Stimulated activated CD8-positive, alpha-beta memory T cell treated with anti-CD3 and anti-CD28 coated beads, Interleukin-15, amount 100 ng/mL, for 24 hours (primary cell): ENCODE measurements around the gene NFKBIE.
A peak's percentile ranks its signal among the peaks of the same experiment; 100 is the strongest.
"Not testable (repeated sequence)": the region's sequence is repeated elsewhere in the genome, so short reads cannot be mapped to it uniquely, and the experiment has no call there.

Experiments
- DNase-seq: peaks from one replicate; pipeline ENCODE4 v3.0.0-alpha.2; 2020; ENCODE audit warnings: low read depth

The NFKBIE gene, protein sequence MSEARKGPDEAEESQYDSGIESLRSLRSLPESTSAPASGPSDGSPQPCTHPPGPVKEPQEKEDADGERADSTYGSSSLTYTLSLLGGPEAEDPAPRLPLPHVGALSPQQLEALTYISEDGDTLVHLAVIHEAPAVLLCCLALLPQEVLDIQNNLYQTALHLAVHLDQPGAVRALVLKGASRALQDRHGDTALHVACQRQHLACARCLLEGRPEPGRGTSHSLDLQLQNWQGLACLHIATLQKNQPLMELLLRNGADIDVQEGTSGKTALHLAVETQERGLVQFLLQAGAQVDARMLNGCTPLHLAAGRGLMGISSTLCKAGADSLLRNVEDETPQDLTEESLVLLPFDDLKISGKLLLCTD

DNA sequence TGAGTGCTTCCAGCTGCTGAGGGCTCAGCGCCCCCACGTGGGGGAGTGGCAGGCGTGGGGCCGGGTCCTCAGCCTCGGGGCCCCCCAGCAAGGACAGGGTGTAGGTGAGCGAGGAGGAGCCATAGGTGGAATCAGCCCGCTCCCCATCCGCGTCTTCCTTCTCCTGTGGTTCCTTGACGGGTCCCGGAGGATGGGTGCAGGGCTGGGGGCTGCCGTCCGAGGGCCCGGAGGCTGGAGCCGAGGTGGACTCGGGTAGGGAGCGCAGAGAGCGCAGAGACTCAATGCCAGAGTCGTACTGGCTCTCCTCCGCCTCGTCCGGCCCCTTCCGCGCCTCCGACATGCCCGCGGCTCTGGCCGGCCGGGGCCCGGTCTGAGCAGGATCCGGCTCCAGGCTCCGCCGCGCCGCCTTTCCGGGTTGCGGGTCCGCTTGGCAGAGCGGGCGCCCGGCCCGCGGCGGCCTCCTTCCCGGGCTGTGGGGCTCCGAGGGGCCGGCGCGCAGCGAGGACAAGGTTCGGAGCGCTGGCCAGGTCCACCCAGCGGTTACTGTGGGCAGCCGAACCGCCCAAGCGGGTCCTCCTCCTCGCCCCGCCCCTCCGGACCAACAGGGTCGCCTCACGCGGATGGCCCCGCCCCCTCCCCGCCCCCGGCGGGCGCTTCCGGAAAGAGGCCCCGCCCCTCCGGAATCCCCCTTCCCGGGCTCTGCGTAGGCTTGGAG lies at the start of gene NFKBIE:
Gene NFKBIE (minus strand): TSS at position 545 of the 715 bp plus-strand sequence. CDS start 205 bp downstream, at position 340.
- DNase-seq: peak; percentile 97

DNA sequence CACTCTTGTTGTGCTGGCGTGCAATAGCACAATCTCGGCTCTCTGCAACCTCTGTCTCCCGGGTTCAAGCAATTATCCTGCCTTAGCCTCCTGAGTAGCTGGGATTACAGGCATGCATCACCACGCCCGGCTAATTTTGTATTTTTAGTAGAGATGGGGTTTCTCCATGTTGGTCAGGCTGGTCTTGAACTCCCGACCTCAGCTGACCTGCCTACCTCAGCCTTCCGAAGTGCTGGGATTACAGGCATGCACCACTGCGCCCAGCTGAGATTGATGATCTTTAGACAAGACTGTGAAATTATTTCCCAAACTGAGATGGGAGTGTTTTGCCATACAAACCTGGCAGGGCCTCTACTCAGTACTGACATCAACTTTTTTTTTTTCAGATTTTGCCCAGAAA lies 49.3 kb upstream of the NFKBIE start:
- DNase-seq: not testable (repeated sequence)

DNA sequence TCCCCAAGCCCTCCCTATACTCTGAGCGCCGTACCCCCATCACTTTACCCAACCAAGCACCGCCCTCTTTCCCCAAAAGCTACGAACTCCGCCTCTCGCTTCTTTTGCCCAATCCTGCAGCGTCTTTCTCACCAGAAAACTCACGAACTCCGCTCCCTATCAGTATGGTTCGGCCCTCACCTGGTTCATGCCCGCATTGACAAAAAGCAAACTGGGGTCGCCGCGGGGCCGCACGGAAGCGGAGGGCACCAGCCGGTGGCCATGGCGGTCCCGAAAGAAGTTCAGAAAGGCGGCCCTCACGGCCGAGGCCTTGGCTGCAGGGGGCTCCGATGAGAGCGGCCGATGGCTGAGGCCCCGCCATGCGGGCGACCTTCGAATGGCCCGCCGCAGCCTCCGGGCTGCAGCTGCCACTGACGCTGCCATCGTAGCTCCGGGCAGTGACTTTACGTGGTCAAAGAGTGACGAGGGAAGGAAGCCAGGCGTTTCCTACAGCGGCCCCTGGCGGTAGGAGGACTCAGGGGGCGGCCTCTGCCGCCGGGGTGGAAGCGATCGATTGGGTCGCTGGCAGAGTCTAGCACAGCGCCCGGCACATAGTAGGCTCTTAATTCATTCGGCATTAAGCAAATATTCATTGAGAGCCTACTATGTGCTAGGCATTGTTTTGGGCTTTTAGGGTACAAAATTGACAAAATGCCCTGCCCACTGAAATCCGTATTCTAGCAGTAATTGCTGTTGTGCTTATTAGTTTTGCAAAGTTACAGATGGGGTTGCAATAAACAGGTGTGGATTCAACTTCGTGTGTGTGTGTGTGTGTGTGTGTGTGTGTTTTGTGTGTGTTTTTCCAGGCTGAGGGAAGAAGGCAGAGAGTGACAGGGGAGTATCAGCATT lies 47.8 kb upstream of the NFKBIE start, which contains the start of gene AARS2:
Gene AARS2 (minus strand): TSS at position 447 of the 888 bp plus-strand sequence. CDS start 24 bp downstream, at position 423.
- peak; percentile 95 for DNase-seq

DNA sequence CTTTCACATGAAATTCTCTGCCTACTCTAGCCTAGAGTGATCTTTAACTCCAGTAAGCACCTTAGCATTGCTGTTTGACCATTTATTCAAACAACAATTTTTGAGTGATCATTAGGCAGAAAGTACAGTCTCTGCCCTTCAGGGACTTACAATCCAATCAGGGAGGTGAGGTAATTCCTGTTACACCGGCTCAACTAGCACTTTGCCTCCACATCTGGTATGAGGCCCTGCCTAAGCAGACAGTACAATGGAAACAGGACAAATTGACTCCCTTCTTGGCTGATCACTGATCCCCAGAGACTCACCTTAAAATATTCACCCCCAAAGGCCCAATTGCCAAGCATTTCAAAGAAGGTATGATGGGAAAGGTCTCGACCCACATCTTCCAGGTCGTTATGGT lies 46.4 kb upstream of the NFKBIE start:
- DNase-seq: no peak

DNA sequence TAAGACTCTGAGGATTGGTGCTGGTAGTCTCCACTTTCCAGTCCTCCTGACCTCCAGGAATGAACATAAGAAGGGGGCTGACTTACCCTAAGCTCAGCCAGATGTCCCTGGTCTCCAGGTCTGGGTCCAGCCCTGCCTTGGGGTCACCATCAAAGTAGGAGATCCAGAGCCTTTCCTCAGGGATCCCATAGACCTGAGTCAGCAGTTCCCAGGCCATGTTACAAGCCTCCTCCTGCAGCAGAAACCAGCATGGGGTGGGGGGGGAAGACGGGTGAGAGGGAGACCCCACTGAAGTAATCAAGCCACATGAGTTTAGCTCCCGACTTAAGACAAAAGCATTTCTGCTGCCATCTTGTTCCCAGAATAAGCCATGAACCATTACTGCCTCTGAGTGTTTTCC lies 46.0 kb upstream of the NFKBIE start:
- no peak for DNase-seq

DNA sequence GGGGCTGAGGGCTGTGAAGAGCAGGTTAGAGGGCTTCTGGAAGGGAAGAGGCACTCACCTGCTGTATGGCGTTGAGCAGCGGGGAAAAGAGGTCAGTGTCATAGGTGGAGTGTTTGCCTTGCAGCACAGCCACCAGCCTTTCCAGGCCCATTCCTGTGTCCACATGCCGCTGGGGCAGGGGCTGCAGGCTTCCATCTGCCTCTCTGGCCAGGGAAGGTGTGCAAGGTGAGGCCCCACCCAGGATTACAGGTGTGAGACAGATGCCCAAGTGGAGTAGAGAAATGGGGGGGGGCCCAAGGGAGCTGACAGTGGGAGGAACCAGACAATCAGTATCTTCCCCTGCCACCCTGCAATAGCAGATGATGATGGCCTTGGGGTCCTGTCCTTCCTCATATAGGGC lies 44.9 kb upstream of the NFKBIE start:
- no peak for DNase-seq

DNA sequence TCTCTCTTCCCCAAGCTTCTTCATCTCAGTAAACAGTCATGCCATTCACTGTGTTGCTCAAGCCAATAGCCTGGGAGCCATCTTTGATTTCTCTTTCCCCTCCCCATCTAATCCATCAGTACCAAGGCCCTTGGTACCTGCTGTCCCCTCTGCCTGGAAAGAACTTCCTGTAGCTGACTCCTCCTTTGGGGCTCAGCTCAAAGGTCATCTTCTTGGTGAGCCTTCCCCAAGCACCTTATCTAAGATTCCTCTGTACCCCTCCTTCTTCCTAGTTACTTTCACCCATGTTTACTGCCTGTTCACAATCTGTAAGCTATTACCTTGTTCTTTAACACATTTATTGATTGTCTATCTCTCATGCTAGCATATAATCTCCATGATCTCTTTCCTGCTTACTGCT lies 44.3 kb upstream of the NFKBIE start:
- DNase-seq: no peak

DNA sequence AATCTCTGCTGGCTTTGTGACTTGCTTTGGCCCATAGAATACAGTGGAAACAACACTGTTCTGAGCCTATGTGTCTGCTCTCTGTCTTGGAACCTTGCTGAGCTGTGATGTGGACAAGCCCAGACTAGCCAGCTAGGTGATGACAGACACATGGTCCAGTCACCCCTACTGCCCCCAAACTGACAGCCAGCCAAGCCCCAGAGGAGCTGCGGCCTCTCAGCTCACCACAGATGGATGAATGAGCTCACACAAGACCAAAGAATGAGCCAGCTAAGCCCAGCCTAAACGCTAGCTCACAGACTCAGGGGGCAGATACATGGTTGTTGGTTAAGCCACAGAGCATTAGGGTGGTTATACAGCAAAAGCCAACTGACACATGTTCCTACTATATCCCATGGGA lies 43.7 kb upstream of the NFKBIE start:
- no peak for DNase-seq

DNA sequence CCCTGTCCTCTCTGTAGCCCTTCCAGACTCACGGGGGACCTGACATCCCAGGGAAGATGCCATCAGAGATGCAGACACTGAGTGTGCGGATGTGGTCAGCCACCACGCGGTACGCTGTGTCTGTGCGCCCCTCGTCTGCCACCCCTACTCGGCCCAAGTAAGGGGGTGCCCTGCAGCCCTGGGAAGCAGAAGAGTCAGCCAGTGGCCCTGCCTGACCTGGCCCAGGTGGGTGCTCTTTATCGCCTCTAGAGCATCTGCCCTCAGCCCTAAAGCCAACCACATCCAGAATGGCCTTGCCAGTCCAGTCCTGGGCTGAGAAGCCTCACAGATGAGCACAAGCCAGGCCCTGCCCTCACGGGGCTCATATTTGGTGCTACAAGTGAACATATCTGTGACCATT lies 41.9 kb upstream of the NFKBIE start:
- DNase-seq: no peak

DNA sequence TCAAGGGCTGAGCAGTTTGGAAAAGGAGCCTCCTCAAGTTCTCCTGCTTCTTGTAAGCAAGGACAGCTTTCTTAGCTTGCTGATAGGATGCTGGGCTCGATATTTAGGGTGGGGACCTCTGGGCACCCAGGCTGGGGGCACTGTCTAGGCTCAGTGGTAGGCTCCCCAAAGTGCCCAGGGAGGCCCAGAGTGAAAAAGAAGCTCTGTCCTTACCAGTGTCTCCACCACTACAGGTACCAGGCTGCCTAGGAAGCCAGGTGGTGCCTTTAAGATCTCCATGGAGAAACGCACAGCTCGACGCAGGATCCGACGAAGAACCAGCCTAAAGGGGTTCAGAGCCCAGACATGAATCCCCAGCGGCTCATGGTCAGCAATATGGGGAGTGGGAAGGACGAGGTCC lies 41.4 kb upstream of the NFKBIE start:
- DNase-seq: no peak

DNA sequence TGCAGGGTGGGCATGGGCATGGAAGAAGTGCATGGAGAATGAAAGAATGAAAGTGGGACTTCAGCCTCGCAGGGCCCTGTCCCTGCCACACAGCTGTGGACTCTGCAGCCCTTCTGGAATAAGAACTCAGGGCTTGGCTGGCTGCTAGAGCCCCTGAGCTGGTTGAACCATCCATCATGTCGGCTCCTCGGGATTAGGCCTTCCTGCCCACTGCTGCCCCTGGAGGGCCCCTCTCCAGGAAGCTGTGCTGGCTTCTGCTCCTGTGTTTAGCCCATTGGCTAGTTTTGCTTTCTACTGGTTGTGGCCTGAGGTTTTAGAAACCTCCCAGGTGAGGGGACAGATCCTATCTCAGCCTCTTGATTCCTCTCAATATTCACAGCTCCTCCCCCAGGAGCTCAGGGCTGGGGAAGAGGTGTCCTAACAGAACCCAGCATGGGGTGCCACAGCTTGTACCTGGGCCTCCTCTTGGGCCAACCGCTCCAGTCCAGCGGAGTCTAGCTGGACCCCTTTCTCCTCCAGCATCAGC lies 39.9 kb upstream of the NFKBIE start:
- no peak for DNase-seq

DNA sequence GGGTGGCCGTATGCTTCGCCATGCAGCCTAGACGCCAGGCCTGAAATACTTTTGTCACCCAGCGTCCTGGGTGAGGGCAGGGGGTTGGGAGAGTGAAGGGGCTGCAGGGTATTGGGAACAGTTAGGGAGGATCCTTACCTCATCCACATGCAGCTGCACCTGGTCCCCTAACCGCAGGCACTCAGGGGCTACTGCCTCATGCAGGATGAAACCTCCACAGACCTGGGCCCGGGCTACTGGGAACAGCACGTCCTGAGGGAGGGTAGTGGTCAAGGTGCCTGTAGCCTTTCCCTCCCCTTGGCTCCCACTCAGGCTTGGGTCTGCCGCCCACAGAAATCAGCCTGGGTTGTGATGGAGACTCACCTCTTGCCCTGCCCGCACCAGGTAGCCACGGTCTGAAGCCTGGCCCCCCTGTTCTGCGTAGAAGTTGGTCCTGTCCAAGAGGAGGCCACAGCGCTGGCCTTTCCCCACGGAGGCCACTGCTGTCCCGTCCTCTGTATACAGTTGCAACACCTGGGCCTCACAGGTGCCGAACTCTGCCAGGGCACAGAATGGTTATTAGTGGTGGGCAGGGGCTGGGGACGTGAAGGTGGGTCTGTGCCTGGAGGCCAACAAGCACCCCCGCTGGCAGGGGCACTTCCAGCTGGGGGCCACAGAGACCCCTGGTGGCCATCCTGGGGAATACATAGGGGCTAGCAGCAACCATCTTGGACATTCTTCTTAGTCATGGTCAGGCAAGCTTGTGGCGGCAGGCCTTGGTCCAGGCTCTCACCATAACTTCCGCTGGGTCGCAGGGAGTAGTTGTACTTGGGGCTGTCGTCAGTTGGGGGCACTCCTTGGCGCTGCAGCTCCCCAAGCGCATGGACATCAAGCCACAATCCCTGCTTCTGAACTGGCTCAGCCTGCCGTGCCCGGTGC lies 39.2 kb upstream of the NFKBIE start:
- DNase-seq: no peak

DNA sequence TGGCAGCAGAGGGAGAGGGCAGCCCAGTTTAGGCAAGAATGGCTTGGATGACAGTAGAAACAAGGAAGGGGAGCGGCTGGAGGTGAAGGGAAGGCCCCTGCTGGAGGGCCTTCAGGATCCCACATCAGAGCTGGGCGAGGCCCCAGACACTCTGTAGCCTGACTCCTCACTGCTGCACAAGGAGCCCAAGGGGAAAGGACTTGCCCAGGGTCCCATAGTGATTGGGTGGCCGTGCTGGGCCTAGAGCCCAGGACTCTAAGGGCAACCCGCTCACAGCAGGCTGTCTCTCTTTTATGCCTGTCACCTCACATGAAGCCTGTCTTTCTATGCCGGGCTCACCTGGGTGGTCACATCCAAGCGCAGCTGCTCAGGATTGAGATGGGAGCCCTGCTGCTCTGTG lies 38.5 kb upstream of the NFKBIE start:
- DNase-seq: no peak

DNA sequence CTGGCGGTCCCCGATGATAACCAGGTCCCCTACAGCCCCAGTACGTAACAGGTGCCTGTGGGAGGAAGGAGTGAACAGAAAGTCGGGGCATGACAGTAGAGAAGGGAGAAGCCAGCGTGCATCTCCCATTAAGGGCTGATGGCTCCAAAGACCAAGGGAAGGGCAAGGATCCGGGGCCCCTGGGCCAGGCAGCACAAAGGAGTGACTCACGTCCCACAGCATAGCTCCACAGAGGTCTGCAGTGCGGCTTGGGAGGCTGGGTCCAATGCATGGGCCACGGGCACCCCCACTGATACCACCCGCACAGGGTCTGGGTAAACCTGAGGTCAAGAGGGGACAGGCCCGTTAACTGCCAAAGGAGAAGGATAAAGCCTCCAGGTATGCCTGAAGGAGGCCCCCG lies 37.5 kb upstream of the NFKBIE start:
- no peak for DNase-seq

DNA sequence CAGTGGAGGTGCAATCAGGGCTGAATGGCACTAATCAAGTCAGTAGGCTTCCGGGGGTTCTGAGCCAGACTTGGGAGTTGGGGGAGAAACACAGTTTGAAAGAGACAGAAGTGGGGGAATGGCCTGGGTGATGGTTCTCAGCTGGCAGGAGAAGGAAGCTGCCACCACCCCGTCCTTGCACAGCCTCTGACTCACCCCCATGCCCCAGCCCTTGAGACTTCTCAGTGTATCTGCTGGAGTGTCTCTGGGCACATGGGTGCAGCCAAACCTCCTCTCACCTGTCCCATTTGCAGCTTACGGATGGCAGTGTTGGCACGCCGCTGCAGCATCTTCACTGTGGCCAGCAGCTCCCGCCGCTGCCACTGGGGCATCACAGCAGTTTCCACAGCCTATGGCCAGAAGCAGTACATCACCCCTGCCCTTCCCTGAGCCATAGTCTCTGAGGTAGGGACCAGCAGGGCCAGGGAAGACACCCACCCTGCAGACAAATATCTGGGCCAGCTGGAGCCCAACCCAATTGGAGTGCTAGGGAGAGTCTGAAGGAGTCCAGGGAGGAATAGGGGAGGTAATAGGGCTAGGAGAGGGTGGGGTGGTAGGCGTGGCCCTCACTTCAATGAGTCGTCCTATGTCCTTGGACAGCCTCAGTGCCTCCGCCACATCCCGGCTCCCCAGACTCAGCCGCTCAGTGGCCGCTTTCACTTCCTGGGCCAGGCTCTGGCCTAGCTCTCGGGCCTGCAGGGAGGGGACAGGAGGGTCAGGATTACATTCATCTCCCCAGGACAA lies 36.6 kb upstream of the NFKBIE start:
- no peak for DNase-seq

DNA sequence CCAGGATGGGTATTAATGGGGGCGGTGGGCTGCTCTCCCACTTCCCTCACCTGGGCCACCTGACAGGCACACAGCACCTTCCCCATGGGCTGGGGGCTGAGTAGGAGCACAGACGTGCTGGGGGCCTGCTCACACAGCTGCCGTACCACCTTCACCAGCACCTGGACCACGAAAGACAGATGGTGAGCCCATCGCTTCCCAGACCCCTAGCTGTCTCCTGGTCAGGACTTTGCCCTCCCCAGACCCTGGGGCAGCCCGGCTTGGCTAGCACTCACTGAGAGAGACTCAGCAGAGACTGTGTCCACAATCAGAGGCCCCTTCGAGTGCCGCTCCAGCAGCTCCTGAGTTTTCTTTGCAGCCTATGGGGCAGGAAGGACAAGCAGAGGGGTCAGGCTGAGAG lies 35.8 kb upstream of the NFKBIE start:
- no peak for DNase-seq

DNA sequence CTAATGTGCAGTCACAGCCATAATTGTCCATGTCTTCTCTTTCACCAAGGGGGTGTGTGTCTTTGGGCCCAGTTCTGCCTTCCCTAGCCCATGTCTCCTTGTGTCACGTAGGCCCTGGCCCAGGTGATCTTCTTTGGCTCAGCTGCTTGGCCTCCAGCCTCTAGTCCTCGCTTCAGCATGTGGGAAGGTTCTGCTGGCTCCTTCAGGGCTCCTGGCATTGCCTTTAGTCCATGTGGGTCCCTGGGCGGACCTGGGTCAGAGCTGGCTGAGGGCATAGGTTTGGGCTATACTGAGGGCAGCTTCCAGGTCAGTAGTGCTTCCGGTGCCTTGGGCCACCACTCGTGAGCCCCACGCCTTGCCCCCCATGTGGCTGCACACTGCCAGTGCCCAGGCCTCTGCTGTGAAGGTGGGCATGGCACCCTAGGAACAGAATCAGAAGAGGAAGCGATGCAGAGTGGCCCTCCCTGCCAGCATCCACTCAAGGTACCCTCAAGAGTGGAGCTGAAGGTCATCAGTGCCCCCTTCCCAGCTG lies 35.0 kb upstream of the NFKBIE start:
- DNase-seq: no peak

DNA sequence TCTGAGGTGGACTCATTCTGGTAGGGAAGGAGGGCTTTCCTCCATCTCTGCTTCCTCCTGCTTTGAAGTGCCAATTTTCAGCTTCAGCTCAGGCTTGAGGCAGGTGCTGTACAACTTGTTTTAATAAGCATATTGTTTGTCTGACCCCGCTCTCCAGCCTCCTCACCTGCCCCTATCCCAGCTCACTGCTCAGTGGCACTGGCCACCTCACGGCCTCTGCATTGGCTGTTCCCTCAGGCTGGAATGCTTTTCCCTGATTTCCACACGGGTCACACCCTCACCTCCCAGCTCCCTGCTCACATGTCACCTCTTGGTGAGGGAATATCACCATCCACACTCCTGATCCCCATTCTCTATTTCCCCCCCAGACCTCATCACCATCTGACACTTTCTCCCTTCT lies 33.5 kb upstream of the NFKBIE start:
- DNase-seq: no peak

DNA sequence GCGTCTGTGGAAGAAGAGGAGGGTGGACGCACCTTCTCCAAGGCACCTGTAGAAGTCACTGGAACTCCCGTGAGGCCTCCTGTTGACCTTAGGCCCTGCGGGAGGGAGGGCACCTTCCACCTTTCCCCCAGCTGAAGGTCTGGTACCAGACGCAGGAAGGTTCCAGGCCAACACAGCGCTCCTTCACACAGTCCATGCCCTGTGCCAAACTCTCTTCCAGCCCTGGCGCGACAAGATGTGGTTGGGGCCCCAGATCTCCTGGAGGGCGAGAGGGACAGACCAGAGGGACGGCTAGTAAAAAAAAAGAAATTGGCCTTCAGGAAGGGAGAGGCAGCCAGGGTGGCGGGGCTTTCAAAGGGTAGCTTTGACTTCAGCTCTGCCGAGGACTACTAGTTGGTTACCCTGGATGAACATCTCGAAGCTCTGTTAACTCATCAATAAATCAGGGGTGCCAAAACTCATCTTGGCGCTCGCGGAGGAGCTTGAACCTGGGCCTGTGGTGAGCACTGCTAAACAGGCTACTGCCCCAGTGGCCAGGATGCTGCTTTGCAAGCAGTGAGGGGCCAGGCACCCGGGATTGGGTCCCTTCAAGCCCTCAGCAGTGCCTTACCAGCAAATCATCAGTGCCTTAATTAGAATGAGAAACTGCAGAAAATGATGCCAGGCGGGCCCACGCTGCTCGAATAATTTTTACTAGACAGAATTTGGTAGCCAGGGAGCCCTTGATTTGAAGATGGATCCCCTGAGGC lies 32.9 kb upstream of the NFKBIE start:
- no peak for DNase-seq
